Hippocampal formation (tissue), 2 donors: Measurements from ENCODE around the gene BACH2.

Experiments used
- DNase-seq, 2 donors: peaks; one replicate each; lab custom pipeline; 2025; lab: John Stamatoyannopoulos, UW

Gene BACH2

GRCh38 chr6:90096818-90097217 lies 199.8 kb downstream of the BACH2 start:
- no peak for DNase-seq

- no peak for DNase-seq
Measured at GRCh38 chr6:90095788-90096187, 200.9 kb downstream of the BACH2 start.

- DNase-seq: no peak
Measured at GRCh38 chr6:90095145-90095544, 201.5 kb downstream of the BACH2 start.

DNA sequence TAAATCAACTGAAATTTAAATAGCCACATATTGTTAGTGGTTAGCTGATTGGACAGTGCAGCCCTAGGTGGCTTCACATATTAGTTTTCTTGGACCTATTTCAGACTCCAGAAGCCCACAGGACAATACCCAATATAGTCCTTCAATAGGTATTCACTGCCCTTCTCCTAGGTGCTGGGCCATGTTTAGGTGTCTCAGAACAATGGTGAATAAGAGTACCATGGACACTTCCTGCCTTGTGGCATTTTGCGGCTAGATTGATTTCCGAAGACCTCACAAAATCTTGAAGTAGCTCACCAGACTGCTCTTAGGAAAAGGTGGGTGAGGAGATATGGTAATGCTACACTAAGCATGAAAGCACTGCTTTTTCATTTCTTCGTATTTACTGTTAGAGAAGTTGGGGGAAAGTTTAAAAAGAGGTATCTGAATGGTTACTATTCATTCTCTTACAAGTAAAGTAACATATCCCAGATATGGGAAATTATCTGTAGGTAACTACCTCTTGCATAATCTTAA lies 203.0 kb downstream of the BACH2 start:
- no peak for DNase-seq

- DNase-seq: no peak
Measured at GRCh38 chr6:90090866-90091265, 205.8 kb downstream of the BACH2 start.

GRCh38 chr6:90088009-90088408 lies 208.6 kb downstream of the BACH2 start:
- no peak for DNase-seq

DNA sequence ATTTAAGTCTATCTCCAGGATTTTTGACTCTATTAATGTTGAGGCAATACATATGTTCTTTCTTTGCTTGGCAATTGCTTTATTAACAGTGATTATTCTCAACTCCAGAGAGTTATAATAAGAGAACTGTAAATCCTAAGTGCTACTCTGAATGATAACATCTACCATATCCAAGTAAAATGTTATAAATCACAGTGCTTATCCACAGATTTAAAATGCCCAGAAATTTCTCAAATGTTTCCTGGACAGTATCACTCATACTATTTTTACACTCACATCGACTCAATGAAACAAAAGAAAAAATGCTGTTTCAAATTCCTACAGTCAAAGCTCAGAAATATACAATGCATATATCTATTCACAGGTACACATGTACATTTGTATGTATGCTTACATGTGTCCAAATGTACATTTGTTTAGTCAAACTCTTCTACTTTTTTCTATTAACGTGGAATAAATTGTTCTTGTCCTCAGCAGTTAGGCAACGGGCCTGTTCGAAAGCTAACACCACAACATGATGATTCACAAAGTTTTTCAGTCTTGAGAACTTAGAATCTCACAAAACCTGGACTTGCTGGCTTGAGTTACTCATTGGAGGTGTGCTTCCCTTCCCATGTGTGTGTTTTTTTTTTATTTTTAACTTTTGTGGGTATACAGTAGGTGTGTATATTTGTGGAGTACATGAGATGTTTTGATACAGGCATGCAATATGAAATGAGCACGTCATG lies 209.4 kb downstream of the BACH2 start:
- no peak for DNase-seq

- no peak for DNase-seq
Measured at GRCh38 chr6:90086517-90086916, 210.1 kb downstream of the BACH2 start.

DNA sequence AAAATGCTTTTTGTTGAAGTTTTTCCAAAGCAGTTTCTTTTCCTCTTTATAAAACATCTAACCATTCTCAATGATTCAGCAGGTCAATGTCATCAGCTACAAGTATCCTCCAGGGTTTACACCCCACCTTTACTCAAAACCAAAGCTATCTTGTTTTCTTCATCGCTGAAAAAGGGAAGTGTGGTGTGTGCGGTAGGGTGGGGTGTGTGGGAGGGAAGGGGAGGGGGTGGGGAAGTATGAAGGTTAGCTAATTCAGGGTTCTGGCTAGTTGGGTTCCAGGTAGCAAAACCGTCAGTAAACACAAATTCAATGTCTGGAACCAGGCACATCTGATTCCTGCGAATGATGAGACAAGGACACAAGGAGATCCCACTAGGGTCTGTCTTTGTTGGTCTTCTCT lies 212.8 kb downstream of the BACH2 start:
- DNase-seq: no peak

DNA sequence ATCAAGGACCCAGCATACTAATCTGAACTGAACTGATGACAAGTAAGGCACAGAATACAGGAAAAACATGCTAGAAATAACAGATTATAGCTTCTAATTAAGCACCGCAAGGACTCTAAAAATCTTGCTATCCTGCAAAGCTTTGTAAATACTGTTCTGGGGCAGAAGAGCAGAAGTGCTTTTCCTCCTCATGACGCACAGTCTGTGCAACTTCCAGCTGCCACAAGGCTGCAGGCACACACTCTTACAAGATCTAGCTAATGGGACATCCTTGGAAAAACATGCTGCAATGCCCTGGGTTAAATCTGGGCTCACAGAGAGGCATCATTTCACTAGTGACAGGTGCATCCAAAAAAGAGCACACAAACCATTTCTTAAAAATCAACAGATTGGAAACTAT lies 213.8 kb downstream of the BACH2 start:
- no peak for DNase-seq

DNA sequence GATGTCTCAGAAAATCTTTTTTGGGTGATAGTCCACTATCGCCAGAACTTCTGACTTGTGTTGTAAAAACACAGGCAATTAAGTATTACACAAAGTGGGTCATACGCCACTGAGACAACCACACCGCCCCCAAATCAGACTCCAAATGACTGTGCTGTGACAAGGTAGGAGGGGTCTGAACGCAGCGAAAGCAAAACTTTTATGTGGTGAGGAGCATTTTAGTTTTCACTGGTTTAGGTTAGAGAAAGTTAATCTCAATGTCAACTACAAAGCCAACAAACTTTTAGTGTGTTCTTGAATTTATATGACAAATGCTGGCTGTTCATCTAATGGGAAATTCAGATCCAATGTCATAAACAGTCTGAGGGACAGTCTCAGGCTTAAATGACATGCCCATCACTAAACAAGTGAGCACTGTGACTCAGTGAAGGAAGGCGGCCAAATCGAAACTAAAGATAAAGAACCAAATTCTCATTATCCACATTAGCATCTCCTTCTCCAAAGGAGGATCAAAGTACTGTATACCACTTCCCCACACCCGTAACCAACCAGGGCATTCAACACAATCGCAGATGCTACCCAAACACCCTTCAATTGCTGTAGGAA lies 215.7 kb downstream of the BACH2 start:
- peak in 1 of 2 donors; percentile 20 for DNase-seq

- DNase-seq: no peak
Measured at GRCh38 chr6:90079560-90080490, 216.8 kb downstream of the BACH2 start.

DNA sequence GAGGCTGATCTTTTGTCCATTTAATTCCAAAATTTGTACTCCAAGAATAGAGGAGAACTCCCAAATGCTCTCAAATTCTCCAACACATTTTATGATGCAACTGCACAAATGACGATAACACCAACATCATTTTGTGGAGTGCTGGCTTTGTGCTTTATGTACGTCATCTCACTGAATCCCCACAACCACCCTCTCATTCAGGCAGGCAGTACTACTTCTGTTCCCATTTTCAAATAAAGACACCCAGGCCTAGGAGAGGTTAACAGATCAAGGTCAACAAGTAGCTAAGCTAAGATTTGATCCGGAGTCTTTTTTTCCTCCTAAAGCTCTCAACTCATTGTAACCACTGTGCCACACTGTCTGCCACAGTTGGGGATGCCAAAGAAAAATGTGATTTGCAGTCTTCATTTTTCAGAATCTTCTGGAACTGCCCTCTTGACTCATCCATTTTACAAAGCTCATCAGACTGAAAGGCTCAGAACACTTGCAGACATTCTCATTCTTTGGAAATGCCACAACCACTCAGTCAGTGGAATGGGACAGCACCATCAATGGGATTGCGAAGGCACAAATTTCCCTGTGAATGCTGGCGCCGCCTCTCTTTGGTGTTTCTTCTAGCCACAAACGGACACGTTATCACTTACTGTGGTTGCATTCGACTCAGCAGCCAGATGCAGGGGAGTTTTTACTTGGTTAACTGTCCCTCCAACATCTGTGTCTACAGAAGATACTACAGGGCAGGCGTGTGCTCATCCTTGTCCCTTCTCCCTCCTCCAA lies 217.9 kb downstream of the BACH2 start:
- DNase-seq: no peak

GRCh38 chr6:90076511-90077415 lies 219.9 kb downstream of the BACH2 start:
- no peak for DNase-seq

- DNase-seq: peak in 1 of 2 donors; percentile 83
Measured at GRCh38 chr6:90074161-90074850, 222.3 kb downstream of the BACH2 start.

DNA sequence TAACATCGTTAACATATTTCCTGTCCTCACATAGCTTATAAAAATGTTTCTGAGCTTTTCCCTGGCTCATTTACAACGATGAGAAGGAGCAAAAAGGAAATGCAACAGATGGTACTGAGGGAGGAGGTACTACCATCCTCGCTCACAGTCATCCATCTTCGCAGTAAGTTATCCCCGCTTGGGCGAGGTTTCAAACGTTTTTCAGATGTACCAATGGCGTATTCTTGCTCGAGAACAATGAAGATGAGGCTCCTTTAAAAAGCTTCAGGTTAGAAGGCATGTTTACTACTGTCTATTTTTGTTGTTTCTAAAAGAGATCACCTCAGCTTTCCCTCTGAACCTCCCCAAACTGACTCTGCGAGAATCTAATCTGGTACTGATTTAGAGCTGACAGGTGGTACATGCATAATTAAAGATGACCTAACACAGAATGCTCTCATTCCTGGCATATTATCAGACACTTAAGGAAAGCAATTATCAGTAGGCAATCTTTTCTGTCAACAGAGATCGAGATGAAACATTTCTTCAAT lies 223.6 kb downstream of the BACH2 start:
- DNase-seq: no peak

GRCh38 chr6:90072501-90072900 lies 224.1 kb downstream of the BACH2 start:
- DNase-seq: no peak

DNA sequence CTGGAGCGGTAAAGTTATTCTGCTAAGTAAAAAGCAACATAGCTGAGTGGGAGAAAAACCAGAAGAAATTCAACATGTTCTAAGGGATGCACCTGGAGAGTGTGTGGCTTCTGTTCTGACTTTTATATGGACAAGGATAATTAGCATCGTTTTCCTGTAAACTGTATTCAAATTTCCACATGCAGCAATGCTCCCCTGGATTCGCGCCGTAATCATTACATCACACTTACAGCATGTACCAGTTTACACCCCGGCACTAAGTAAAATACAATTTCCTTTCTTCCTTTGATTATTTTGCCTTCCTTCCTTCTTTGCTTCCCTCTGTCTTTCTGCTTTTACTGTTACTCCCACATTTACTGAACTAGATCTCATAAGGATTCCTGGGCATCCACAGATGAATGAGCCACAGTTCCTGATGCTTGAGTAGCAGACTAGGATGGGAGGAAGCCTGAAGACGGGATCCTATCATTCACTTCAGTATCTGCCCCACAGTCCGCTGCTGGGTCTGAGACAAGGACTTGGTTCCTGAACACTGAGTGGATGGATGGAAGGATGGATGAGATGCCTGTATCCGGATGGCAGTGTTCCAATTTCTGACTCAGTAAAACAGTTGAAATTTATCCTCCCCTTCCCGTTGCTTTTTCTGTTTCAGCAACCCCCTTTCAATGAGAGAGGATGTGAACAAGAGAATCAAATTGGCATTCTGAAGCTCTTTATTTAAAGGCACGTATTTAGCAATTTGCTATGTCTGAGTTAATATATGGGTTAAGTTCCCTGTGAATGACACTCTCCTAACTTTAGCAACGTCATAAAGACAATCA lies 227.7 kb downstream of the BACH2 start:
- DNase-seq: no peak

DNA sequence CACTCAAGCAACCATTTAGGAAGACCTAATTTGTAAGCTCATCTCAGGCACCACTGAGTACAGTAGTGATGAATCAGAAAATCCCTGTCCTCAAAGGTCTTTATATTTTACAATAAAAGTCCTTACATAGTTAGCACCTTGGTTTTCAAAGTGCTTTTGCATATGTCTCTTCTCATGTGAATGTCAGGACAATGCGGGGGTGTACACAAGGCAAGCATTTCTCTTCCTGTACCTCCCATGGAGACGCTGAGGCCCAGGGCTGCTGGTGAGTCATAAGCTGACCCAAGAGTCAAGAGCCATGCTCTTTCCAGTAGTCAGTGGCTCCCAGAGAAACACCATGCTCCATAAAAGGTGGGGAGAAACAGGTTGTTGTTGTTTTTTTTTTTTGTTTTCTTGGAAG lies 228.4 kb downstream of the BACH2 start:
- no peak for DNase-seq
